ENCODE measurements around the gene BIK. TPM values are rescaled to one million over a fixed set of nuclear protein-coding genes. Genes with fewer than 3 reads are reported as not detected.

The BIK gene
- polyA plus RNA-seq, 1 of the 3 experiments (the other 2 are of a cell fraction), result 0.66 TPM

DNA sequence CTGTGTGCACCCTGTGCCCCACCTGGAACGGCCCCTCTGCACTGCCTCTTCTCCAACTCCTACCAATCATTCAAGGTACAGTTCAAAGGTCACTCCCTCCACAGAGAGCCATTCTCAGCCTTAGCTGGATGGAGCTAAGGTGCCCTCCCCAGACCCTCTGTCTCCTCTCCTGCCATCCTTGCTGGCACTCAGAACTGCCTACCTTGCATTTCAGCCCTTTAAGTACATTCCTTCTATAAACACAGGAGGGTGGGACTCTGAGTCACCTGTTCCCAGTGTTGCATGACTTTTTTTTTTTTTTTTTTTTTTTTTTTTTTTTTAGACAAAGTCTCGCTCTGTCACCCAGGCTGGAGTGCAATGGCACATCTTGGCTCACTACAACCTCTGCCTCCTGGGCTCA lies 29.9 kb upstream of the BIK start:
- CTCF ChIA-PET, result no interaction called here
- POLR2A ChIA-PET, result no interaction called here
- H3K4me3 ChIP-seq (ENCODE audit: low read depth in 2 of 2, low read length in 1 of 2), result no peak overlapping the region
- H4K20me1 ChIP-seq (ENCODE audit: insufficient read depth), result no peaks in the 10 kb centered on the region
- H3K9me3 ChIP-seq, result no peaks in the 10 kb centered on the region
- no peaks in the 10 kb centered on the region for H3K79me2 ChIP-seq (ENCODE audit: insufficient read depth)
- no peaks in the 10 kb centered on the region for H3K27me3 ChIP-seq (ENCODE audit: insufficient read depth)
- no peaks in the 10 kb centered on the region for H3K4me1 ChIP-seq (ENCODE audit: control insufficient read depth in 1 of 2, insufficient read depth in 2 of 2, low read depth in 1 of 2, low read length in 1 of 2)
- H3K9ac ChIP-seq, result no peak overlapping the region
- H3K9me2 ChIP-seq, result no peaks in the 10 kb centered on the region
- no peak overlapping the region for H3K4me2 ChIP-seq
- 69% methylated on average over 2 of the region's 2 CpGs for WGBS (ENCODE audit: low lambda C conversion rate)
- no peaks in the 10 kb centered on the region for H3K36me3 ChIP-seq (replicated peaks in 1 of 2; ENCODE audit: control insufficient read depth in 1 of 2, insufficient read depth in 2 of 2, low read length in 1 of 2)
- DNase-seq, result no peak
- no peak for TF ChIP-seq EP300 (IDR thresholded peaks at IDR 0.05; ENCODE audit: borderline replicate concordance in 1 of 2, low read depth in 1 of 2, low read length in 1 of 2)
- no peak for TF ChIP-seq FOXJ3 (CRISPR knock-in tag; IDR thresholded peaks at IDR 0.05)
- TF ChIP-seq, protein P1, sequence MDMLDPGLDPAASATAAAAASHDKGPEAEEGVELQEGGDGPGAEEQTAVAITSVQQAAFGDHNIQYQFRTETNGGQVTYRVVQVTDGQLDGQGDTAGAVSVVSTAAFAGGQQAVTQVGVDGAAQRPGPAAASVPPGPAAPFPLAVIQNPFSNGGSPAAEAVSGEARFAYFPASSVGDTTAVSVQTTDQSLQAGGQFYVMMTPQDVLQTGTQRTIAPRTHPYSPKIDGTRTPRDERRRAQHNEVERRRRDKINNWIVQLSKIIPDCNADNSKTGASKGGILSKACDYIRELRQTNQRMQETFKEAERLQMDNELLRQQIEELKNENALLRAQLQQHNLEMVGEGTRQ (IDR thresholded peaks at IDR 0.05; ENCODE audit: borderline replicate concordance, low read depth, low read length), result no peak
- TF ChIP-seq RXRA (IDR thresholded peaks at IDR 0.05; ENCODE audit: borderline replicate concordance, low read depth), result no peak
- no peak for TF ChIP-seq MXI1 (IDR thresholded peaks at IDR 0.05; ENCODE audit: low read depth, low read length)
- no peak for TF ChIP-seq ELF1 (IDR thresholded peaks at IDR 0.05)
- no peak overlapping the region for H2AFZ ChIP-seq (ENCODE audit: low read depth)
- H3K27ac ChIP-seq (ENCODE audit: low read depth in 2 of 2, low read length in 1 of 2), result no peak overlapping the region
- H3F3A ChIP-seq (replicated peaks; ENCODE audit: insufficient read depth), result no peaks in the 10 kb centered on the region

DNA sequence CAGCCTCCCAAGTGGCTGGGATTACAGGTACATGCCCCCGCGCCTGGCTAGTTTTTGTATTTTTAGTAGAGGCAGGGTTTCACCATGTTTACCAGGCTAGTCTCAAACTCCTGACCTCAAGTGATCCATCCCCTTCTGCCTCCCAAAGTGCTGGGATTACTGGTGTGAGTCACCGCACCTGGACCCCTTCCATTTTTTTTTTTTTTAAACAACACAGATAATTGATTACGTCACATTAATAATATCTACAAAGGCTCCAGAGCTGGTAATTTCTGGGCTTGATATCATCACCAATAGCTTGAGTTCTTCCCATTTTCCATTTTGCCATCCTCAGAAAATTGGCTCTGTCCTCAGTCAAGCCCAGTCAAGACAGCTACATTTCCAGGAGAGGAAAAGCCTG lies 28.6 kb upstream of the BIK start:
- DNase-seq, result no peak
- Histone ChIP-seq H3K9ac (no peak overlapping the region), H3K27ac (ENCODE audit: low read depth in 2 of 2, low read length in 1 of 2) (no peak overlapping the region), H3K9me3 (no peaks in the 10 kb centered on the region), H3K79me2 (ENCODE audit: insufficient read depth) (no peaks in the 10 kb centered on the region), H3F3A (replicated peaks; ENCODE audit: insufficient read depth) (no peaks in the 10 kb centered on the region), H3K36me3 (replicated peaks in 1 of 2; ENCODE audit: control insufficient read depth in 1 of 2, insufficient read depth in 2 of 2, low read length in 1 of 2) (no peaks in the 10 kb centered on the region), H2AFZ (ENCODE audit: low read depth) (no peak overlapping the region), H3K4me3 (ENCODE audit: low read depth in 2 of 2, low read length in 1 of 2) (no peak overlapping the region), H3K9me2 (no peaks in the 10 kb centered on the region), H3K4me2 (no peak overlapping the region), H3K27me3 (ENCODE audit: insufficient read depth) (no peaks in the 10 kb centered on the region), H4K20me1 (ENCODE audit: insufficient read depth) (no peaks in the 10 kb centered on the region), H3K4me1 (ENCODE audit: control insufficient read depth in 1 of 2, insufficient read depth in 2 of 2, low read depth in 1 of 2, low read length in 1 of 2) (no peaks in the 10 kb centered on the region)
- ChIA-PET CTCF (interaction anchor here (1.0 kb wide), 1 partner anchor 396 kb away, joined by 3 read pairs; no protein-coding TSS in a partner anchor), POLR2A (no interaction called here)
- TF ChIP-seq RXRA (IDR thresholded peaks at IDR 0.05; ENCODE audit: borderline replicate concordance, low read depth), result no peak
- TF ChIP-seq, protein P2, sequence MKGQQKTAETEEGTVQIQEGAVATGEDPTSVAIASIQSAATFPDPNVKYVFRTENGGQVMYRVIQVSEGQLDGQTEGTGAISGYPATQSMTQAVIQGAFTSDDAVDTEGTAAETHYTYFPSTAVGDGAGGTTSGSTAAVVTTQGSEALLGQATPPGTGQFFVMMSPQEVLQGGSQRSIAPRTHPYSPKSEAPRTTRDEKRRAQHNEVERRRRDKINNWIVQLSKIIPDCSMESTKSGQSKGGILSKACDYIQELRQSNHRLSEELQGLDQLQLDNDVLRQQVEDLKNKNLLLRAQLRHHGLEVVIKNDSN (IDR thresholded peaks at IDR 0.05; ENCODE audit: borderline replicate concordance, low read depth), result no peak
- TF ChIP-seq, protein P1 (IDR thresholded peaks at IDR 0.05; ENCODE audit: borderline replicate concordance, low read depth, low read length), result no peak
- TF ChIP-seq RAD21 (IDR thresholded peaks at IDR 0.05; ENCODE audit: low read length), result no peak
- TF ChIP-seq SMC3 (IDR thresholded peaks at IDR 0.05; ENCODE audit: low read depth, low read length), result no peak
- no peak for TF ChIP-seq TCF12 (IDR thresholded peaks at IDR 0.05)
- no peak for TF ChIP-seq YY1 (IDR thresholded peaks at IDR 0.05; ENCODE audit: low read depth)
- TF ChIP-seq, protein P3, sequence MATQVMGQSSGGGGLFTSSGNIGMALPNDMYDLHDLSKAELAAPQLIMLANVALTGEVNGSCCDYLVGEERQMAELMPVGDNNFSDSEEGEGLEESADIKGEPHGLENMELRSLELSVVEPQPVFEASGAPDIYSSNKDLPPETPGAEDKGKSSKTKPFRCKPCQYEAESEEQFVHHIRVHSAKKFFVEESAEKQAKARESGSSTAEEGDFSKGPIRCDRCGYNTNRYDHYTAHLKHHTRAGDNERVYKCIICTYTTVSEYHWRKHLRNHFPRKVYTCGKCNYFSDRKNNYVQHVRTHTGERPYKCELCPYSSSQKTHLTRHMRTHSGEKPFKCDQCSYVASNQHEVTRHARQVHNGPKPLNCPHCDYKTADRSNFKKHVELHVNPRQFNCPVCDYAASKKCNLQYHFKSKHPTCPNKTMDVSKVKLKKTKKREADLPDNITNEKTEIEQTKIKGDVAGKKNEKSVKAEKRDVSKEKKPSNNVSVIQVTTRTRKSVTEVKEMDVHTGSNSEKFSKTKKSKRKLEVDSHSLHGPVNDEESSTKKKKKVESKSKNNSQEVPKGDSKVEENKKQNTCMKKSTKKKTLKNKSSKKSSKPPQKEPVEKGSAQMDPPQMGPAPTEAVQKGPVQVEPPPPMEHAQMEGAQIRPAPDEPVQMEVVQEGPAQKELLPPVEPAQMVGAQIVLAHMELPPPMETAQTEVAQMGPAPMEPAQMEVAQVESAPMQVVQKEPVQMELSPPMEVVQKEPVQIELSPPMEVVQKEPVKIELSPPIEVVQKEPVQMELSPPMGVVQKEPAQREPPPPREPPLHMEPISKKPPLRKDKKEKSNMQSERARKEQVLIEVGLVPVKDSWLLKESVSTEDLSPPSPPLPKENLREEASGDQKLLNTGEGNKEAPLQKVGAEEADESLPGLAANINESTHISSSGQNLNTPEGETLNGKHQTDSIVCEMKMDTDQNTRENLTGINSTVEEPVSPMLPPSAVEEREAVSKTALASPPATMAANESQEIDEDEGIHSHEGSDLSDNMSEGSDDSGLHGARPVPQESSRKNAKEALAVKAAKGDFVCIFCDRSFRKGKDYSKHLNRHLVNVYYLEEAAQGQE (IDR thresholded peaks at IDR 0.05; ENCODE audit: low read depth, low read length), result no peak
- TF ChIP-seq GABPA (IDR thresholded peaks at IDR 0.05; ENCODE audit: low read depth), result no peak
- TF ChIP-seq FOXJ3 (CRISPR knock-in tag; IDR thresholded peaks at IDR 0.05), result no peak
- WGBS (ENCODE audit: low lambda C conversion rate), result 90% methylated on average over 4 of the region's 4 CpGs
